OCI-LY3 (cell line): ENCODE data around the gene PGLYRP4.

Experiments used
- EZH2phosphoT487 ChIP-seq: fragments of 200-600 bp; shearing (Covaris generic); IDR thresholded peaks from 2 replicates; pipeline ENCODE4 v1.6.1; 2018; ENCODE audit warnings: antibody characterized with exemption, mixed run types, low read depth
- TF ChIP-seq, protein P1 (sequence below): fragments of 200-600, 300-600 bp; sonication (generic); IDR thresholded peaks from 2 replicates; pipeline ENCODE4 v1.5.1; 2014; ENCODE audit warnings: antibody characterized with exemption, low read length, low read depth

DNA sequence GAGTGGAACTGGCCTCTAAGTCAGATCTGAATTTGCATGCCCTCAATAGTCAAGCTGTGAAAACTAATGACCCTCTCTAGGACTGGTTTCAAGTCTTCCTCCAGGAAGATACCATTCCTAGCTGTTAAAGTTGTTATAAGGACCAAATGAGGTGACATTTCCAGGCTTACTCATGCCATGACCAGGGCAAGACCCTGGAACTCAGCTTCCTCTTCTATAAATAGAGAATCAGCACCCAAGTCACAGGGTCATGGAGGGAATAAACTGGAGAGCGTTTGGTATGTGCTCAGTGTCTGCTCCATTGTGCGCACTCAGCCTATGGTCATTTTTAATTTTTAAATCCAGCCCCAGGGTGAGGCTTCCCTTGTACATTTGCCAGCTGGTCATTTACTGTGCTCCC lies 11.5 kb upstream of the PGLYRP4 start:
- TF ChIP-seq, protein P1, sequence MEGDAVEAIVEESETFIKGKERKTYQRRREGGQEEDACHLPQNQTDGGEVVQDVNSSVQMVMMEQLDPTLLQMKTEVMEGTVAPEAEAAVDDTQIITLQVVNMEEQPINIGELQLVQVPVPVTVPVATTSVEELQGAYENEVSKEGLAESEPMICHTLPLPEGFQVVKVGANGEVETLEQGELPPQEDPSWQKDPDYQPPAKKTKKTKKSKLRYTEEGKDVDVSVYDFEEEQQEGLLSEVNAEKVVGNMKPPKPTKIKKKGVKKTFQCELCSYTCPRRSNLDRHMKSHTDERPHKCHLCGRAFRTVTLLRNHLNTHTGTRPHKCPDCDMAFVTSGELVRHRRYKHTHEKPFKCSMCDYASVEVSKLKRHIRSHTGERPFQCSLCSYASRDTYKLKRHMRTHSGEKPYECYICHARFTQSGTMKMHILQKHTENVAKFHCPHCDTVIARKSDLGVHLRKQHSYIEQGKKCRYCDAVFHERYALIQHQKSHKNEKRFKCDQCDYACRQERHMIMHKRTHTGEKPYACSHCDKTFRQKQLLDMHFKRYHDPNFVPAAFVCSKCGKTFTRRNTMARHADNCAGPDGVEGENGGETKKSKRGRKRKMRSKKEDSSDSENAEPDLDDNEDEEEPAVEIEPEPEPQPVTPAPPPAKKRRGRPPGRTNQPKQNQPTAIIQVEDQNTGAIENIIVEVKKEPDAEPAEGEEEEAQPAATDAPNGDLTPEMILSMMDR, result no peak
- no peak for TF ChIP-seq EZH2phosphoT487
